Superior temporal gyrus (tissue), 1 donor: ENCODE measurements around the gene TMEM52.
A peak's percentile ranks its signal among the peaks of the same experiment; 100 is the strongest.

Experiments used
- DNase-seq: peaks from one replicate; pipeline ENCODE4 v3.0.0-alpha.2; 2016; ENCODE audit errors: extremely low spot score

TMEM52 gene

GRCh38 chr1:1926886-1927660, 8.0 kb upstream of the TMEM52 start:
- no peak for DNase-seq

GRCh38 chr1:1926346-1926811, 7.3 kb upstream of the TMEM52 start:
- no peak for DNase-seq

- no peak for DNase-seq
Observed at GRCh38 chr1:1925437-1926345, 6.6 kb upstream of the TMEM52 start.

- no peak for DNase-seq
Observed at GRCh38 chr1:1924849-1925248, 5.8 kb upstream of the TMEM52 start.

- DNase-seq = no peak
Observed at GRCh38 chr1:1924386-1924785, 5.3 kb upstream of the TMEM52 start.

GRCh38 chr1:1922956-1923833, 4.1 kb upstream of the TMEM52 start:
- no peak for DNase-seq

- no peak for DNase-seq
Observed at GRCh38 chr1:1922702-1922955, 3.5 kb upstream of the TMEM52 start.

GRCh38 chr1:1921901-1922701, 3.0 kb upstream of the TMEM52 start:
- no peak for DNase-seq

GRCh38 chr1:1921459-1921862, 2.4 kb upstream of the TMEM52 start:
- no peak for DNase-seq

- no peak for DNase-seq
Observed at GRCh38 chr1:1920608-1921458, 1.8 kb upstream of the TMEM52 start.

GRCh38 chr1:1920057-1920607, 1.1 kb upstream of the TMEM52 start:
- no peak for DNase-seq

GRCh38 chr1:1919304-1920056, 401 bp upstream of the TMEM52 start:
- peak; percentile 81 for DNase-seq

GRCh38 chr1:1917995-1918900, 831 bp downstream of the TMEM52 start:
- DNase-seq = no peak

- DNase-seq = no peak
Observed at GRCh38 chr1:1917304-1917976, 1.6 kb downstream of the TMEM52 start.

- DNase-seq = no peak
Observed at GRCh38 chr1:1916851-1917251, 2.2 kb downstream of the TMEM52 start.

- DNase-seq = no peak
Observed at GRCh38 chr1:1915911-1916840, 2.9 kb downstream of the TMEM52 start.
